ENCODE measurements around the gene PRKAG1.

The PRKAG1 gene

GRCh38 chr12:48985901-48986300 is 32.7 kb downstream of the PRKAG1 start:
- DNase-seq (ENCODE audit: low spot score) (no peak), FAIRE-seq (no peak)

GRCh38 chr12:48985475-48985897 is 33.1 kb downstream of the PRKAG1 start:
- DNase-seq (ENCODE audit: low spot score), result no peak
- no peak for FAIRE-seq

- no peak for DNase-seq (ENCODE audit: low spot score)
- FAIRE-seq, result no peak
Observed at GRCh38 chr12:48982397-48983080, 36.0 kb downstream of the PRKAG1 start.

- DNase-seq (ENCODE audit: low spot score) (no peak), FAIRE-seq (no peak)
Observed at GRCh38 chr12:48981757-48982157, 36.8 kb downstream of the PRKAG1 start.

GRCh38 chr12:48980953-48981756 is 37.4 kb downstream of the PRKAG1 start:
- FAIRE-seq (no peak), DNase-seq (ENCODE audit: low spot score) (no peak)

- no peak for DNase-seq (ENCODE audit: low spot score)
- no peak for FAIRE-seq
Observed at GRCh38 chr12:48980389-48980952, 38.1 kb downstream of the PRKAG1 start.

- no peak for FAIRE-seq
- DNase-seq (ENCODE audit: low spot score), result no peak
Observed at GRCh38 chr12:48979602-48980388, 38.8 kb downstream of the PRKAG1 start.

GRCh38 chr12:48978741-48979601 is 39.6 kb downstream of the PRKAG1 start:
- no peak for FAIRE-seq
- no peak for DNase-seq (ENCODE audit: low spot score)

- DNase-seq (ENCODE audit: low spot score), result no peak
- no peak for FAIRE-seq
Observed at GRCh38 chr12:48978291-48978740, 40.3 kb downstream of the PRKAG1 start, which contains the start of gene WNT1. WNT1 (plus strand) TSS chr12:48978322; CDS start chr12:48978651, 329 bp downstream.

- DNase-seq (ENCODE audit: low spot score), result peak; percentile 82
- peak; percentile 67 for FAIRE-seq
Observed at GRCh38 chr12:48977290-48978281, 41.0 kb downstream of the PRKAG1 start.

- no peak for DNase-seq (ENCODE audit: low spot score)
- no peak for FAIRE-seq
Observed at GRCh38 chr12:48973941-48974673, 44.5 kb downstream of the PRKAG1 start.

- FAIRE-seq (no peak), DNase-seq (ENCODE audit: low spot score) (no peak)
Observed at GRCh38 chr12:48973531-48973930, 45.0 kb downstream of the PRKAG1 start.

GRCh38 chr12:48972952-48973483 is 45.6 kb downstream of the PRKAG1 start:
- FAIRE-seq (no peak), DNase-seq (ENCODE audit: low spot score) (no peak)

- no peak for DNase-seq (ENCODE audit: low spot score)
Observed at GRCh38 chr12:48972213-48972951, 46.2 kb downstream of the PRKAG1 start.

GRCh38 chr12:48970702-48971334 is 47.8 kb downstream of the PRKAG1 start:
- no peak for DNase-seq (ENCODE audit: low spot score)
- no peak for FAIRE-seq

More at GRCh38 chr12:48972213-48972951, 46.2 kb downstream of the PRKAG1 start:
- FAIRE-seq, result no peak

- DNase-seq (ENCODE audit: low spot score), result no peak
- no peak for FAIRE-seq
Observed at GRCh38 chr12:48969833-48970701, 48.5 kb downstream of the PRKAG1 start.
